NCI-H2196 (cell line): ENCODE measurements around the gene KIF5B.
A peak's percentile ranks its signal among the peaks of the same experiment; 100 is the strongest.

ENCODE experiments used
- DNase-seq: peaks from one replicate; lab custom pipeline; 2025; ENCODE audit not compliant: unreplicated experiment; lab: John Stamatoyannopoulos, UW

KIF5B gene

GRCh38 chr10:31962826-31963588 lies 93.2 kb downstream of the KIF5B start:
- no peak for DNase-seq

- DNase-seq, result peak; percentile 13
Observed at GRCh38 chr10:31961277-31962074, 94.7 kb downstream of the KIF5B start.

GRCh38 chr10:31959461-31960173 lies 96.6 kb downstream of the KIF5B start:
- DNase-seq, result no peak
